ENCODE measurements around the gene KRI1.

- TF ChIP-seq, protein P1, sequence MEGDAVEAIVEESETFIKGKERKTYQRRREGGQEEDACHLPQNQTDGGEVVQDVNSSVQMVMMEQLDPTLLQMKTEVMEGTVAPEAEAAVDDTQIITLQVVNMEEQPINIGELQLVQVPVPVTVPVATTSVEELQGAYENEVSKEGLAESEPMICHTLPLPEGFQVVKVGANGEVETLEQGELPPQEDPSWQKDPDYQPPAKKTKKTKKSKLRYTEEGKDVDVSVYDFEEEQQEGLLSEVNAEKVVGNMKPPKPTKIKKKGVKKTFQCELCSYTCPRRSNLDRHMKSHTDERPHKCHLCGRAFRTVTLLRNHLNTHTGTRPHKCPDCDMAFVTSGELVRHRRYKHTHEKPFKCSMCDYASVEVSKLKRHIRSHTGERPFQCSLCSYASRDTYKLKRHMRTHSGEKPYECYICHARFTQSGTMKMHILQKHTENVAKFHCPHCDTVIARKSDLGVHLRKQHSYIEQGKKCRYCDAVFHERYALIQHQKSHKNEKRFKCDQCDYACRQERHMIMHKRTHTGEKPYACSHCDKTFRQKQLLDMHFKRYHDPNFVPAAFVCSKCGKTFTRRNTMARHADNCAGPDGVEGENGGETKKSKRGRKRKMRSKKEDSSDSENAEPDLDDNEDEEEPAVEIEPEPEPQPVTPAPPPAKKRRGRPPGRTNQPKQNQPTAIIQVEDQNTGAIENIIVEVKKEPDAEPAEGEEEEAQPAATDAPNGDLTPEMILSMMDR (IDR thresholded peaks at IDR 0.05), result no peak
- TF ChIP-seq POLR2AphosphoS5 (IDR thresholded peaks at IDR 0.05) (no peak), POLR2A (IDR thresholded peaks at IDR 0.05) (no peak), EP300 (IDR thresholded peaks at IDR 0.05) (no peak)
Observed at GRCh38 chr19:10544242-10544752, 21.5 kb downstream of the KRI1 start.
